ENCODE measurements around the gene FRS2.
A peak's percentile ranks its signal among the peaks of the same experiment; 100 is the strongest.

FRS2 gene

GRCh38 chr12:69527506-69528272 lies 57.5 kb downstream of the FRS2 start:
- no peak for DNase-seq

- DNase-seq: no peak
Measured at GRCh38 chr12:69529021-69529420, 58.8 kb downstream of the FRS2 start.

- no peak for DNase-seq
Measured at GRCh38 chr12:69533844-69534243, 63.7 kb downstream of the FRS2 start.

GRCh38 chr12:69534389-69534822 lies 64.2 kb downstream of the FRS2 start:
- DNase-seq: peak; percentile 91 to 98 (median 94)

- DNase-seq: no peak
Measured at GRCh38 chr12:69540987-69541386, 70.8 kb downstream of the FRS2 start.

GRCh38 chr12:69544087-69544486 lies 73.9 kb downstream of the FRS2 start:
- no peak for DNase-seq

GRCh38 chr12:69545081-69545480 lies 74.9 kb downstream of the FRS2 start:
- peak in 2 of 4 experiments; percentile 33 to 47 for DNase-seq

- DNase-seq: no peak
Measured at GRCh38 chr12:69546693-69547438, 76.7 kb downstream of the FRS2 start.

GRCh38 chr12:69548687-69549086 lies 78.5 kb downstream of the FRS2 start:
- no peak for DNase-seq

GRCh38 chr12:69550569-69551350 lies 80.6 kb downstream of the FRS2 start:
- DNase-seq: no peak

- DNase-seq: peak in 1 of 4 experiments; percentile 28
Measured at GRCh38 chr12:69553628-69554248, 83.5 kb downstream of the FRS2 start.

GRCh38 chr12:69555461-69555860 lies 85.3 kb downstream of the FRS2 start:
- no peak for DNase-seq

- DNase-seq: no peak
Measured at GRCh38 chr12:69556383-69556782, 86.2 kb downstream of the FRS2 start.

GRCh38 chr12:69563166-69563762 lies 93.1 kb downstream of the FRS2 start:
- DNase-seq: no peak

GRCh38 chr12:69566603-69567002 lies 96.4 kb downstream of the FRS2 start:
- no peak for DNase-seq

- no peak for DNase-seq
Measured at GRCh38 chr12:69569236-69569635, 99.0 kb downstream of the FRS2 start.

GRCh38 chr12:69570000-69570516 lies 99.9 kb downstream of the FRS2 start:
- DNase-seq: no peak

- peak; percentile 69 to 81 (median 72) for DNase-seq
Measured at GRCh38 chr12:69570545-69571399, 100.6 kb downstream of the FRS2 start.

GRCh38 chr12:69575346-69575745 lies 105.2 kb downstream of the FRS2 start:
- no peak for DNase-seq

GRCh38 chr12:69578283-69578682 lies 108.1 kb downstream of the FRS2 start:
- DNase-seq: peak in 2 of 4 experiments; percentile 40 to 41

GRCh38 chr12:69579029-69579428 lies 108.8 kb downstream of the FRS2 start:
- peak in 1 of 4 experiments; percentile 14 for DNase-seq

All from suppressor macrophage (primary cell).